Endothelial cell of umbilical vein (primary cell): ENCODE results near the gene MYD88. TPM values are rescaled to one million over a fixed set of nuclear protein-coding genes. Genes with fewer than 3 reads are reported as not detected.

ENCODE experiments used
- BruUV-seq: library from RNA; stranded (reverse); fragments of 400-500 nt; replicated peaks from 2 replicates; lab custom pipeline; 2021; lab: Mats Ljungman, UMichigan
- CTCF ChIA-PET: fragments of 300-600, 350-600 bp; sonication (Branson Sonifier 250); formaldehyde crosslinking; loops from one replicate; lab custom pipeline; 2021; ENCODE audit warnings: antibody characterized with exemption, inconsistent platforms; lab: Charles Lee
- POLR2A ChIA-PET: fragments of 300-600, 350-600 bp; sonication (Branson Sonifier 250); formaldehyde crosslinking; loops from one replicate; lab custom pipeline; 2021; ENCODE audit warnings: antibody characterized with exemption, inconsistent platforms; lab: Charles Lee
- DNase-seq: peaks from one replicate; pipeline ENCODE4 v3.0.0-alpha.2; 2011; ENCODE audit warnings: low read depth, low spot score
- FAIRE-seq: peaks from 2 replicates; lab custom pipeline; 2011; peaks lifted over from hg19 to GRCh38; lab: Jason Lieb, UNC
- H2AFZ ChIP-seq: 2 replicates; pipeline ENCODE4 v1.6.0; 2012; ENCODE audit warnings: low read depth, low read length, control low read depth, inconsistent platforms
- H3K27ac ChIP-seq: 2 replicates; pipeline ENCODE4 v1.5.1; 2011; ENCODE audit warnings: low read depth, mild to moderate bottlenecking, control low read depth, low read length, moderate library complexity; ENCODE audit not compliant: insufficient read depth
- H3K27me3 ChIP-seq, 2 experiments: 2 replicates each; pipeline versions ENCODE4 v1.6.0 to v1.6.1; 2011; ENCODE audit warnings: low read length in 2 of 2, mixed read lengths in 1 of 2; ENCODE audit not compliant: control insufficient read depth in 2 of 2, insufficient read depth in 2 of 2
- H3K36me3 ChIP-seq, 2 experiments: 2 replicates in 1 of 2; 3 replicates in 1 of 2; pipeline ENCODE4 v1.5.1; 2011; ENCODE audit warnings: low read length in 2 of 2, mild to moderate bottlenecking in 1 of 2, moderate library complexity in 1 of 2; ENCODE audit not compliant: control insufficient read depth in 2 of 2, insufficient read depth in 2 of 2; ENCODE audit errors: extremely low read depth in 1 of 2
- H3K4me1 ChIP-seq: 3 replicates; pipeline ENCODE4 v1.5.1; 2011; ENCODE audit warnings: mild to moderate bottlenecking, low read length; ENCODE audit not compliant: control insufficient read depth, insufficient read depth; ENCODE audit errors: extremely low read depth
- H3K4me2 ChIP-seq: 2 replicates; pipeline ENCODE4 v1.6.1; 2011; ENCODE audit warnings: low read length, control low read depth, mixed read lengths; ENCODE audit not compliant: insufficient read depth
- H3K4me3 ChIP-seq, 3 experiments: fragments of 200-600 bp in 1 of 3; sonication (generic), shearing (Covaris generic) in 1 of 3; replicated peaks in 1 of 3; 2 replicates each; pipeline ENCODE4 v1.5.1; 2011 to 2016; ENCODE audit warnings: control low read depth in 3 of 3, low read length in 3 of 3, mild to moderate bottlenecking in 2 of 3, inconsistent platforms in 1 of 3, low read depth in 1 of 3, moderate library complexity in 1 of 3; ENCODE audit not compliant: insufficient read depth in 1 of 3
- H3K79me2 ChIP-seq: 2 replicates; pipeline ENCODE4 v1.6.0; 2012; ENCODE audit warnings: low read length, inconsistent platforms; ENCODE audit not compliant: control insufficient read depth, insufficient read depth
- H3K9ac ChIP-seq: replicated peaks from 2 replicates; pipeline ENCODE3; 2011; ENCODE audit warnings: low read length, control low read depth; ENCODE audit not compliant: insufficient read depth; ENCODE audit errors: extremely low read depth
- H3K9me1 ChIP-seq: replicated peaks from 3 replicates; pipeline ENCODE4 v1.6.0; 2011; ENCODE audit warnings: mild to moderate bottlenecking, low read length; ENCODE audit not compliant: control insufficient read depth, insufficient read depth; ENCODE audit errors: extremely low read depth
- H3K9me3 ChIP-seq: replicated peaks from 2 replicates; pipeline ENCODE4 v1.5.1; 2012; ENCODE audit warnings: low read length, inconsistent platforms; ENCODE audit not compliant: control insufficient read depth, insufficient read depth
- H4K20me1 ChIP-seq: replicated peaks from 2 replicates; pipeline ENCODE3; 2011; ENCODE audit warnings: mild to moderate bottlenecking, low read length; ENCODE audit not compliant: control insufficient read depth, insufficient read depth; ENCODE audit errors: extremely low read depth
- EZH2 ChIP-seq: IDR thresholded peaks from 2 replicates; pipeline ENCODE4 v1.6.1; 2012; ENCODE audit warnings: borderline replicate concordance, low read depth, mild to moderate bottlenecking, moderate library complexity, low read length, inconsistent platforms; ENCODE audit not compliant: severe bottlenecking
- FOS ChIP-seq: IDR thresholded peaks from 2 replicates; pipeline ENCODE4 v1.6.1; 2011; ENCODE audit warnings: mild to moderate bottlenecking, low read length, moderate library complexity, borderline replicate concordance; ENCODE audit not compliant: insufficient read depth
- GATA2 ChIP-seq: IDR thresholded peaks from 2 replicates; pipeline ENCODE4 v1.7.0; 2011; ENCODE audit warnings: low read depth, mild to moderate bottlenecking, moderate library complexity, mixed read lengths, low read length; ENCODE audit not compliant: insufficient read length, insufficient read depth
- JUN ChIP-seq: IDR thresholded peaks from 2 replicates; pipeline ENCODE4 v1.6.1; 2011; ENCODE audit warnings: borderline replicate concordance, low read depth; ENCODE audit not compliant: insufficient read length, insufficient read depth
- MYC ChIP-seq: IDR thresholded peaks from one replicate; pipeline ENCODE4 v1.6.1; 2011; ENCODE audit warnings: mild to moderate bottlenecking, low read depth, low read length
- POLR2A ChIP-seq: IDR thresholded peaks from 2 replicates; pipeline ENCODE4 v1.6.1; 2012; ENCODE audit warnings: low read depth, mild to moderate bottlenecking, control low read depth, low read length
- POLR2AphosphoS5 ChIP-seq: IDR thresholded peaks from 2 replicates; pipeline ENCODE4 v1.6.1; 2012; ENCODE audit warnings: low read depth, mild to moderate bottlenecking, control low read depth, low read length, moderate library complexity; ENCODE audit not compliant: insufficient read depth
- dilution Hi-C: fragments of 300-500 bp; cut with MboI; formaldehyde crosslinking; loops from one replicate; pipeline ENCODE4 v1.15.0; 2019; ENCODE audit warnings: low sequenced_read_pairs; ENCODE audit not compliant: extremely low pct_ligation_motif_present
- intact Hi-C: fragments of 100-400 bp; cut with micrococcal nuclease; formaldehyde crosslinking; loops from one replicate; pipeline ENCODE4 v1.10.0; 2022
- polyA plus RNA-seq, 4 experiments: library from polyadenylated mRNA; depleted of rRNA in 3 of 4; stranded (reverse) in 3 of 4; unstranded in 1 of 4; fragments of >200 nt; gene quantifications; 2 replicates each; pipeline versions ENCODE4 v1.2.1 to v1.2.3, GENCODE V29; 2011 to 2012; ENCODE audit warnings: missing spikeins in 1 of 4
- total RNA-seq: library from RNA; stranded (reverse); gene quantifications from 2 replicates; pipeline ENCODE4 v1.2.3, GENCODE V29; 2021
- TF ChIP-seq, protein P1 (sequence below): IDR thresholded peaks from 2 replicates; pipeline ENCODE4 v1.6.1; 2011; ENCODE audit not compliant: insufficient read depth, insufficient read length
- TF ChIP-seq, protein P2 (sequence below), 2 donors: IDR thresholded peaks; 1 replicate in 1 of 2; 2 replicates in 1 of 2; pipeline ENCODE4 v1.5.1; 2011; ENCODE audit warnings: low read length in 2 of 2, mild to moderate bottlenecking in 2 of 2, moderate library complexity in 2 of 2, control low read depth in 1 of 2, inconsistent platforms in 1 of 2, low read depth in 1 of 2; ENCODE audit not compliant: insufficient read depth in 1 of 2; ENCODE audit errors: extremely low read depth in 1 of 2

Gene MYD88
- total and polyA plus RNA-seq, 2 donors (not counting 3 experiments of a cell fraction or from before 2014, with no cell fraction given), result 35.1 to 55.0 TPM

DNA sequence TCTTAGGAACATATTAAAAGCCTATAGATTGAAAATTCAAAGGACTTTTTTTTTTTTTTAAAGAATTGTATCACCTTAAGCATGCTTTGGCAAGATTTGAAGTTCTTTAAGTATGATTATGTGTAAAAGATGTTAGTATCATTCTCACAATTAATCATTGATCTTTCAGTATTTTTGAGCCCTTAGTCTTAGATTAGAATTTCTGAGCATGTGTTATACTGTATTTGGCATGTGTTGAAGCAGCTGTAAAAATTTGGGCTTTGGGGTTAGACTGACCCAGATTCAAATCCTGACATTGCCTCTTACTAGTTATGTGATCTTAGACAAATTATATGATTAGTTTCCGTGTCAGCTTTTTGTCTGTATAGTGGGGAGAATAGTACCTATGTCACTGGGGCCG is 33.2 kb downstream of the MYD88 start:
- Histone ChIP-seq H3K4me1 (peaks cover 4% of the 10 kb centered on the region), H3K9ac (no peak overlapping the region), H3K27ac (no peak overlapping the region), H2AFZ (no peak overlapping the region), H3K27me3 (no peaks in the 10 kb centered on the region), H3K9me1 (no peaks in the 10 kb centered on the region), H3K79me2 (peaks cover 79% of the 10 kb centered on the region), H4K20me1 (no peaks in the 10 kb centered on the region), H3K36me3 (no peaks in the 10 kb centered on the region), H3K4me2 (no peak overlapping the region), H3K4me3 (no peak overlapping the region), H3K9me3 (no peaks in the 10 kb centered on the region)
- ChIA-PET CTCF (interaction anchor here (1.8 kb wide), 1 partner anchor 76 kb away, joined by 5 read pairs; no protein-coding TSS in a partner anchor), POLR2A (no interaction called here)
- BruUV-seq, result no TSS peak
- no peak for FAIRE-seq
- DNase-seq, result no peak
- intact Hi-C loops (no loop called here), dilution Hi-C loops (no loop called here)
- TF ChIP-seq MYC, result no peak
- TF ChIP-seq FOS, result no peak
- TF ChIP-seq POLR2A, result no peak
- TF ChIP-seq, protein P1, sequence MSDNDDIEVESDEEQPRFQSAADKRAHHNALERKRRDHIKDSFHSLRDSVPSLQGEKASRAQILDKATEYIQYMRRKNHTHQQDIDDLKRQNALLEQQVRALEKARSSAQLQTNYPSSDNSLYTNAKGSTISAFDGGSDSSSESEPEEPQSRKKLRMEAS, result no peak
- TF ChIP-seq JUN, result no peak
- no peak for TF ChIP-seq GATA2
- TF ChIP-seq, protein P2, sequence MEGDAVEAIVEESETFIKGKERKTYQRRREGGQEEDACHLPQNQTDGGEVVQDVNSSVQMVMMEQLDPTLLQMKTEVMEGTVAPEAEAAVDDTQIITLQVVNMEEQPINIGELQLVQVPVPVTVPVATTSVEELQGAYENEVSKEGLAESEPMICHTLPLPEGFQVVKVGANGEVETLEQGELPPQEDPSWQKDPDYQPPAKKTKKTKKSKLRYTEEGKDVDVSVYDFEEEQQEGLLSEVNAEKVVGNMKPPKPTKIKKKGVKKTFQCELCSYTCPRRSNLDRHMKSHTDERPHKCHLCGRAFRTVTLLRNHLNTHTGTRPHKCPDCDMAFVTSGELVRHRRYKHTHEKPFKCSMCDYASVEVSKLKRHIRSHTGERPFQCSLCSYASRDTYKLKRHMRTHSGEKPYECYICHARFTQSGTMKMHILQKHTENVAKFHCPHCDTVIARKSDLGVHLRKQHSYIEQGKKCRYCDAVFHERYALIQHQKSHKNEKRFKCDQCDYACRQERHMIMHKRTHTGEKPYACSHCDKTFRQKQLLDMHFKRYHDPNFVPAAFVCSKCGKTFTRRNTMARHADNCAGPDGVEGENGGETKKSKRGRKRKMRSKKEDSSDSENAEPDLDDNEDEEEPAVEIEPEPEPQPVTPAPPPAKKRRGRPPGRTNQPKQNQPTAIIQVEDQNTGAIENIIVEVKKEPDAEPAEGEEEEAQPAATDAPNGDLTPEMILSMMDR (IDR thresholded peaks at IDR 0.05; ENCODE audit: extremely low read depth in 1 of 2, insufficient read depth in 1 of 2, low read depth in 1 of 2, low read length in 2 of 2), result no peak
- no peak for TF ChIP-seq POLR2AphosphoS5
- no peak for TF ChIP-seq EZH2
